ENCODE measurements around the gene TIGD4.
"Not testable (repeated sequence)": the region's sequence is repeated elsewhere in the genome, so short reads cannot be mapped to it uniquely, and the experiment has no call there.

Gene TIGD4

GRCh38 chr4:152780267-152780778, 793 bp upstream of the TIGD4 start:
- DNase-seq = no peak

GRCh38 chr4:152778656-152779512, 646 bp downstream of the TIGD4 start:
- peak; percentile 42 for DNase-seq

GRCh38 chr4:152777488-152777887, 2.0 kb downstream of the TIGD4 start:
- DNase-seq = no peak

GRCh38 chr4:152776352-152776751, 3.2 kb downstream of the TIGD4 start:
- DNase-seq = no peak

GRCh38 chr4:152773953-152774352, 5.6 kb downstream of the TIGD4 start:
- no peak for DNase-seq

GRCh38 chr4:152773339-152773738, 6.2 kb downstream of the TIGD4 start:
- no peak for DNase-seq

- no peak for DNase-seq
These were observed 7.6 kb downstream of the TIGD4 start for GRCh38 chr4:152771741-152772533.

GRCh38 chr4:152765069-152765737, 14.3 kb downstream of the TIGD4 start:
- DNase-seq = not testable (repeated sequence)

- DNase-seq = no peak
These were observed 15.7 kb downstream of the TIGD4 start for GRCh38 chr4:152763796-152764195.

GRCh38 chr4:152748619-152749018, 30.9 kb downstream of the TIGD4 start:
- DNase-seq = no peak

GRCh38 chr4:152747444-152747843, 32.1 kb downstream of the TIGD4 start:
- DNase-seq = no peak

- DNase-seq = no peak
These were observed 40.7 kb downstream of the TIGD4 start for GRCh38 chr4:152738827-152739226.

- no peak for DNase-seq
These were observed 43.6 kb downstream of the TIGD4 start for GRCh38 chr4:152735906-152736305.

- no peak for DNase-seq
These were observed 44.1 kb downstream of the TIGD4 start for GRCh38 chr4:152735396-152735859.

GRCh38 chr4:152734699-152735050, 44.9 kb downstream of the TIGD4 start:
- no peak for DNase-seq

GRCh38 chr4:152734015-152734698, 45.4 kb downstream of the TIGD4 start:
- no peak for DNase-seq

- DNase-seq = no peak
These were observed 47.5 kb downstream of the TIGD4 start for GRCh38 chr4:152731997-152732396.

- DNase-seq = no peak
These were observed 50.1 kb downstream of the TIGD4 start for GRCh38 chr4:152729466-152729865.

- DNase-seq = no peak
These were observed 51.2 kb downstream of the TIGD4 start for GRCh38 chr4:152728343-152728742.

- no peak for DNase-seq
These were observed 51.7 kb downstream of the TIGD4 start for GRCh38 chr4:152727784-152728183.

GRCh38 chr4:152724494-152724893, 55.0 kb downstream of the TIGD4 start:
- no peak for DNase-seq

GRCh38 chr4:152723236-152723635, 56.3 kb downstream of the TIGD4 start:
- DNase-seq = no peak
